HG03521 (cell line): ENCODE data around the gene SIDT2.

Experiments
- ATAC-seq: cut with Tn5 transposase; IDR thresholded peaks from one replicate; pipeline ENCODE4 v1.9.1; 2021; ENCODE audit warnings: mild to moderate bottlenecking, moderate library complexity; ENCODE audit not compliant: unreplicated experiment

The SIDT2 gene

GRCh38 chr11:117239295-117239694 is 60.8 kb downstream of the SIDT2 start:
- ATAC-seq = no peak
